NT2/D1 (cell line): Measurements from ENCODE around the gene HINT3.

Source experiments
- SUZ12 ChIP-seq: IDR thresholded peaks from 2 replicates; pipeline ENCODE4 v1.6.1; 2011; ENCODE audit not compliant: insufficient read length, insufficient read depth; ENCODE audit errors: extremely low read depth
- YY1 ChIP-seq: IDR thresholded peaks from 2 replicates; pipeline ENCODE4 v1.6.1; 2011; ENCODE audit not compliant: insufficient read length, insufficient read depth
- ZNF274 ChIP-seq: IDR thresholded peaks from 2 replicates; pipeline ENCODE4 v1.6.1; 2011; ENCODE audit warnings: mild to moderate bottlenecking, low read depth, low read length

- TF ChIP-seq ZNF274, result no peak
- no peak for TF ChIP-seq YY1
- TF ChIP-seq SUZ12, result no peak
Measured at GRCh38 chr6:125987026-125987617, 30.6 kb downstream of the HINT3 start.
